Astrocyte (in vitro differentiated cells and primary cell): ENCODE measurements around the gene PAX5. TPM values are rescaled to one million over a fixed set of nuclear protein-coding genes. Genes with fewer than 3 reads are reported as not detected.

Experiments
- DNase-seq: peaks from one replicate; pipeline ENCODE4 v3.0.0-alpha.2; 2010; ENCODE audit warnings: low read depth
- FAIRE-seq: peaks from 2 replicates; lab custom pipeline; 2011; peaks lifted over from hg19 to GRCh38; lab: Jason Lieb, UNC
- H2AFZ ChIP-seq: 2 replicates; pipeline ENCODE4 v1.6.0; 2012; ENCODE audit warnings: low read depth, low read length, inconsistent platforms
- H3K27ac ChIP-seq: 2 replicates; pipeline ENCODE4 v1.5.1; 2011; ENCODE audit warnings: low read depth, low read length, inconsistent platforms
- H3K27me3 ChIP-seq: 2 replicates; pipeline ENCODE4 v1.6.0; 2011; ENCODE audit warnings: low read length, inconsistent platforms; ENCODE audit not compliant: insufficient read depth
- H3K36me3 ChIP-seq: 2 replicates; pipeline ENCODE4 v1.5.1; 2011; ENCODE audit warnings: low read length, inconsistent platforms; ENCODE audit not compliant: insufficient read depth
- H3K4me1 ChIP-seq: 2 replicates; pipeline ENCODE4 v1.5.1; 2011; ENCODE audit warnings: low read length, inconsistent platforms; ENCODE audit not compliant: insufficient read depth
- H3K4me2 ChIP-seq: 2 replicates; pipeline ENCODE4 v1.6.0; 2012; ENCODE audit warnings: low read length, inconsistent platforms
- H3K4me3 ChIP-seq: 2 replicates; pipeline ENCODE4 v1.5.1; 2011; ENCODE audit warnings: low read depth, mild to moderate bottlenecking, low read length, inconsistent platforms; ENCODE audit not compliant: insufficient read depth
- H3K79me2 ChIP-seq: 2 replicates; pipeline ENCODE4 v1.6.0; 2012; ENCODE audit warnings: mild to moderate bottlenecking, low read length, inconsistent platforms; ENCODE audit not compliant: insufficient read depth
- H3K9ac ChIP-seq: 2 replicates; pipeline ENCODE4 v1.6.0; 2012; ENCODE audit warnings: mild to moderate bottlenecking, low read length, inconsistent platforms
- H3K9me3 ChIP-seq: 2 replicates; pipeline ENCODE4 v1.5.1; 2012; ENCODE audit warnings: low read depth, mild to moderate bottlenecking, low read length, inconsistent platforms; ENCODE audit not compliant: insufficient read depth
- H4K20me1 ChIP-seq: 2 replicates; pipeline ENCODE4 v1.6.0; 2012; ENCODE audit warnings: low read length, inconsistent platforms; ENCODE audit not compliant: insufficient read depth
- H3K27ac Mint-ChIP-seq: one replicate; pipeline ENCODE4 v1.8.0; 2021; ENCODE audit warnings: mild to moderate bottlenecking, mixed read lengths; ENCODE audit not compliant: unreplicated experiment
- H3K27me3 Mint-ChIP-seq: one replicate; pipeline ENCODE4 v1.8.0; 2021; ENCODE audit warnings: low read depth, mixed read lengths; ENCODE audit not compliant: unreplicated experiment
- H3K36me3 Mint-ChIP-seq: one replicate; pipeline ENCODE4 v1.8.0; 2021; ENCODE audit warnings: low read depth, mixed read lengths; ENCODE audit not compliant: unreplicated experiment
- H3K4me1 Mint-ChIP-seq: one replicate; pipeline ENCODE4 v1.8.0; 2021; ENCODE audit warnings: low read depth, mixed read lengths; ENCODE audit not compliant: unreplicated experiment
- H3K4me3 Mint-ChIP-seq: one replicate; pipeline ENCODE4 v1.8.0; 2021; ENCODE audit warnings: mild to moderate bottlenecking, moderate library complexity, mixed read lengths; ENCODE audit not compliant: unreplicated experiment
- H3K9me3 Mint-ChIP-seq: one replicate; pipeline ENCODE4 v1.8.0; 2021; ENCODE audit warnings: mild to moderate bottlenecking, mixed read lengths; ENCODE audit not compliant: unreplicated experiment
- EZH2 ChIP-seq: IDR thresholded peaks from 2 replicates; pipeline ENCODE4 v1.6.1; 2012; ENCODE audit warnings: mild to moderate bottlenecking, low read length, inconsistent platforms; ENCODE audit not compliant: insufficient read depth
- total RNA-seq: library from RNA; stranded (reverse); gene quantifications from 2 replicates; pipeline ENCODE4 v1.2.1, GENCODE V29; 2021
- TF ChIP-seq, protein P1 (sequence below): IDR thresholded peaks from 2 replicates; pipeline ENCODE4 v1.5.1; 2011; ENCODE audit warnings: low read depth, mild to moderate bottlenecking, inconsistent platforms, low read length, moderate library complexity; ENCODE audit not compliant: insufficient read depth

The PAX5 gene
- total RNA-seq, 1 donor from 2014 or later: not detected

- Mint-ChIP-seq H3K4me3 (no peak overlapping the region), H3K27me3 (peaks cover 28% of the 10 kb centered on the region), H3K4me1 (peaks cover 15% of the 10 kb centered on the region), H3K36me3 (no peaks in the 10 kb centered on the region), H3K27ac (no peak overlapping the region), H3K9me3 (peaks cover 3% of the 10 kb centered on the region)
- no peak overlapping the region for H3K4me2 ChIP-seq
- H3K4me1 ChIP-seq: peaks cover 5% of the 10 kb centered on the region
- no peak for DNase-seq
- H4K20me1 ChIP-seq: peaks cover 4% of the 10 kb centered on the region
- H3K4me3 ChIP-seq: no peak overlapping the region
- FAIRE-seq: no peak
- no peak overlapping the region for H2AFZ ChIP-seq
- no peak for TF ChIP-seq EZH2
- TF ChIP-seq, protein P1, sequence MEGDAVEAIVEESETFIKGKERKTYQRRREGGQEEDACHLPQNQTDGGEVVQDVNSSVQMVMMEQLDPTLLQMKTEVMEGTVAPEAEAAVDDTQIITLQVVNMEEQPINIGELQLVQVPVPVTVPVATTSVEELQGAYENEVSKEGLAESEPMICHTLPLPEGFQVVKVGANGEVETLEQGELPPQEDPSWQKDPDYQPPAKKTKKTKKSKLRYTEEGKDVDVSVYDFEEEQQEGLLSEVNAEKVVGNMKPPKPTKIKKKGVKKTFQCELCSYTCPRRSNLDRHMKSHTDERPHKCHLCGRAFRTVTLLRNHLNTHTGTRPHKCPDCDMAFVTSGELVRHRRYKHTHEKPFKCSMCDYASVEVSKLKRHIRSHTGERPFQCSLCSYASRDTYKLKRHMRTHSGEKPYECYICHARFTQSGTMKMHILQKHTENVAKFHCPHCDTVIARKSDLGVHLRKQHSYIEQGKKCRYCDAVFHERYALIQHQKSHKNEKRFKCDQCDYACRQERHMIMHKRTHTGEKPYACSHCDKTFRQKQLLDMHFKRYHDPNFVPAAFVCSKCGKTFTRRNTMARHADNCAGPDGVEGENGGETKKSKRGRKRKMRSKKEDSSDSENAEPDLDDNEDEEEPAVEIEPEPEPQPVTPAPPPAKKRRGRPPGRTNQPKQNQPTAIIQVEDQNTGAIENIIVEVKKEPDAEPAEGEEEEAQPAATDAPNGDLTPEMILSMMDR: no peak
- H3K79me2 ChIP-seq: no peaks in the 10 kb centered on the region
- H3K9ac ChIP-seq: no peak overlapping the region
- no peaks in the 10 kb centered on the region for H3K36me3 ChIP-seq
- H3K9me3 ChIP-seq: no peaks in the 10 kb centered on the region
- peaks cover 34% of the 10 kb centered on the region for H3K27me3 ChIP-seq
- no peak overlapping the region for H3K27ac ChIP-seq
These were observed 104.8 kb downstream of the PAX5 start for GRCh38 chr9:36929350-36929675.

GRCh38 chr9:36928670-36929349 is 105.3 kb downstream of the PAX5 start:
- no peak overlapping the region for H3K27ac Mint-ChIP-seq
- Histone ChIP-seq H3K27ac (no peak overlapping the region), H3K27me3 (peaks cover 31% of the 10 kb centered on the region), H4K20me1 (peaks cover 5% of the 10 kb centered on the region), H3K9me3 (no peaks in the 10 kb centered on the region), H2AFZ (no peak overlapping the region), H3K36me3 (no peaks in the 10 kb centered on the region), H3K4me2 (peak overlapping the region; percentile 7), H3K9ac (no peak overlapping the region), H3K4me3 (no peak overlapping the region), H3K79me2 (no peaks in the 10 kb centered on the region), H3K4me1 (peaks cover 10% of the 10 kb centered on the region)
- DNase-seq (peak; percentile 88), FAIRE-seq (no peak)
- H3K4me1 Mint-ChIP-seq: peaks cover 20% of the 10 kb centered on the region
- H3K9me3 Mint-ChIP-seq: peaks cover 3% of the 10 kb centered on the region
- H3K27me3 Mint-ChIP-seq: peaks cover 28% of the 10 kb centered on the region
- TF ChIP-seq, protein P1: no peak
- no peak overlapping the region for H3K4me3 Mint-ChIP-seq
- H3K36me3 Mint-ChIP-seq: no peaks in the 10 kb centered on the region

DNA sequence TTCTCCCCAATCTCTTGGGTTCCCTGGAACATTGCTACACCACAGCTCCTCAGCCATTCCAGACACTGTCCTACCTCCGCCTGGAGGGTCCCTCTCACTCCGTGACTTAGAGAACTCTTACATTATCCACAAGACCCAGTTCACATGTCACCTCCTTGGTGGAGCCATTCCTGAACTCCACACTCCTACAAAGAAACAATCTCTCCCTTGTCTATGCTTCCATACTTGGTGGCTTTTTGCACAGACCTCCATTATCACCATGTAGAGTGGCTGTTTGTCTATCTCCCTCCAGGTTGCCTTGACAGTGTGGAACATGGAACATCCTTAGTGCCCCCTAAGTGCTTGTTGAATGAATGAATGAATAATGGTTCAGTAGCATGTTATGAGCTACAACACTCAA is 105.9 kb downstream of the PAX5 start:
- peaks cover 3% of the 10 kb centered on the region for H3K9me3 Mint-ChIP-seq
- Histone ChIP-seq H3K9ac (no peak overlapping the region), H3K4me3 (no peak overlapping the region), H3K27ac (no peak overlapping the region), H3K4me2 (peak overlapping the region; percentile 7), H3K36me3 (no peaks in the 10 kb centered on the region), H3K4me1 (peaks cover 16% of the 10 kb centered on the region), H2AFZ (no peak overlapping the region), H3K27me3 (peaks cover 30% of the 10 kb centered on the region), H4K20me1 (peaks cover 11% of the 10 kb centered on the region), H3K79me2 (no peaks in the 10 kb centered on the region), H3K9me3 (no peaks in the 10 kb centered on the region)
- DNase-seq: no peak
- TF ChIP-seq EZH2: no peak
- TF ChIP-seq, protein P1: no peak
- no peak overlapping the region for H3K4me3 Mint-ChIP-seq
- no peak overlapping the region for H3K27ac Mint-ChIP-seq
- H3K27me3 Mint-ChIP-seq: peaks cover 26% of the 10 kb centered on the region
- FAIRE-seq: no peak
- H3K36me3 Mint-ChIP-seq: no peaks in the 10 kb centered on the region
- peaks cover 26% of the 10 kb centered on the region for H3K4me1 Mint-ChIP-seq
